T-helper 1 cell (primary cell): ENCODE data around the gene COIL.
"Not testable (repeated sequence)": the region's sequence is repeated elsewhere in the genome, so short reads cannot be mapped to it uniquely, and the experiment has no call there.

Experiments used
- DNase-seq, 5 donors: peaks; one replicate each; pipeline ENCODE4 v3.0.0-alpha.2; 2012 to 2020
- total RNA-seq, 4 donors: gene quantifications; one replicate each; lab custom pipeline; 2026; lab: John Stamatoyannopoulos, UW

Gene COIL, protein sequence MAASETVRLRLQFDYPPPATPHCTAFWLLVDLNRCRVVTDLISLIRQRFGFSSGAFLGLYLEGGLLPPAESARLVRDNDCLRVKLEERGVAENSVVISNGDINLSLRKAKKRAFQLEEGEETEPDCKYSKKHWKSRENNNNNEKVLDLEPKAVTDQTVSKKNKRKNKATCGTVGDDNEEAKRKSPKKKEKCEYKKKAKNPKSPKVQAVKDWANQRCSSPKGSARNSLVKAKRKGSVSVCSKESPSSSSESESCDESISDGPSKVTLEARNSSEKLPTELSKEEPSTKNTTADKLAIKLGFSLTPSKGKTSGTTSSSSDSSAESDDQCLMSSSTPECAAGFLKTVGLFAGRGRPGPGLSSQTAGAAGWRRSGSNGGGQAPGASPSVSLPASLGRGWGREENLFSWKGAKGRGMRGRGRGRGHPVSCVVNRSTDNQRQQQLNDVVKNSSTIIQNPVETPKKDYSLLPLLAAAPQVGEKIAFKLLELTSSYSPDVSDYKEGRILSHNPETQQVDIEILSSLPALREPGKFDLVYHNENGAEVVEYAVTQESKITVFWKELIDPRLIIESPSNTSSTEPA
- 19.0 to 28.3 (median 23.2) reads per million in 4 donors for total RNA-seq

DNA sequence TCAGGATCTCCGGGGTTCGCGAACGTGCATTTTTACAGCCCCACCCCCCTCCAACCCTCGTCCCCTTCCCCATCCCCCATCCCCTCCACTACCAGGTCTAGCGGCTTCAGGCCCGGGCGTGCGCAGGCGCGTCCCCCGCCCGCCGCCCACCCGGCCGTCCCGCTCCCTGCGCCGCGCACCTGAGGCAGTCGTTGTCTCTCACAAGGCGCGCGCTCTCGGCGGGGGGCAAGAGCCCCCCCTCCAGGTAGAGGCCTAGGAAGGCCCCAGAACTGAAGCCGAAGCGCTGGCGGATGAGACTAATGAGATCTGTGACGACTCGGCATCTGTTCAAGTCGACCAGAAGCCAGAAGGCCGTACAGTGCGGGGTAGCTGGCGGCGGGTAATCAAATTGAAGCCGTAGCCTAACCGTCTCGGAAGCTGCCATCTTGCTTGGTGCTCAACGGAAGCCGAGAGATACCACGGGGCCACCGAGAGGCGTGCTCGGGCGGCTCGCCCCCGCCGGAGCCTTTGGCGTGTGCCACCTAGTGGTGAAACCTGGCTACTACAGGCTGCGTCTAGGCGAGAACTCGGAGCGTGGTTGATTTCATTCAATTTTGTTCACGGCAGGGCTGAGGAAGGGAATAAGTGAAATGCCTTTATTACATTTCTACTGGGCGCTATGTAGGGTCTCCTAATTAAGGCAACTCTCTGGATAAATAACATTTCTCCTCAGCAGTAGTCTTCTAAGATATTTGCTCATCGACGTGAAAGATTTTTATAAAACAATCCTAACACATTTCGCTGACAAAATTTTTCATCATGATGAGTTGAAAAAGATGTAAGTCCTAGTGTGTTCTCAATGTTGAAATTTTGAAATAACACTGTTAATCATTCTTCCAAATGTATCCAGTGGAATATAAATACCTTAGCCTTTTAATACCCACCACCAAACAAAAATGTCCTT, at the start of gene COIL:
Gene COIL (minus strand): TSS at position 455 of the 943 bp plus-strand sequence. CDS start 31 bp downstream, at position 424.
- peak; percentile 79 to 92 (median 90) for DNase-seq

DNA sequence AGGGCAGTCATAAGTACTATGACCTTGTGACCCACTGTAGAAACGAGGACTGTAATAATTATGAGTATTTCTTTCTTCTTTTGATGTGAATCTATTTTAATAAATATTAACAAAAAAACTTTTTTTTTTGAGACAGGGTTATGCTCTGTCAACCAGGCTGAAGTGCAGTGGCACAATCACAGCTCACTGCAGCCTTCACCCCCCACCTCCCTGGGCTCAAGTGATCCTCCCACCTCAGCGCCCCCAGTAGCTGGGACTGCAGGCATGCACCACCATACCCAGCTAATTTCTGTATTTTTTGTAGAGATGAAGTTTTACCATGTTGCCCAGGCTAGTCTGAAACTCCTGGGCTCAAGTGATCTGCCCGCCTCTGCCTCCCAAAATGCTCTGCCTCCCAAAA, 49.6 kb upstream of the COIL start:
- no peak for DNase-seq

DNA sequence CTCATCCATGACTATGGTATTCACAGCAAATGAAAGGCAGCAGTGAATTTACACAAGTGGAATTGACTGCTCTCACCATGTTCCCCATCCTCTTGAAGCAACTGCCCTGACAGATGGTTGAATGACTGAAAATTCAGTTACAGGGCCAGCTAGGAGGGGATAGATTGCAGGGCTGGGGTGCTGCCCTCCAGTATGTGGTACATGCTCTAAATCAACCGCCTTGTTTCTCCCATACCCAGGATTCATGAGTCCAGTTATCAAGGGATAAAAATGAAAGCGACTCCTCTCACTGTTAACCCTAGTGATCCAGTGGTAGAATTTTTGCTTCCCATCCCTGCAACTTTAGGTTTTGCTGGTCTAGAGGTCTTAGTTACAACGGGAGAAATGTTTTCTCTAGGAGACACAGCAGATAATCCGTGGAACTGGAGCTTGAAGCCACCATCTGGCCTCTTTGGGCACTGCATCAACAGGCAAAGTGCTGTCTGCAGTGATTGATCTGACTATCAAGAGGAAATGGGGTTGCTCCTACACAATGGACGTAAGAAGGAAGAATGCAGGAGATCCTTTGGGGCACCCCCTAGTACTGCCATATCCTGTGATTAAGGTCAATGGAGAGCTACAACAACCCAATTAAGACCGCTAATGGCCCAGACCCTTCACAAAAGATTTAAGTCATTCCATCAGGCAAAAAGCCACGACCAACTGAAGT, 49.0 kb upstream of the COIL start:
- peak in 4 of 5 donors; percentile 5 to 44 (median 20) for DNase-seq

DNA sequence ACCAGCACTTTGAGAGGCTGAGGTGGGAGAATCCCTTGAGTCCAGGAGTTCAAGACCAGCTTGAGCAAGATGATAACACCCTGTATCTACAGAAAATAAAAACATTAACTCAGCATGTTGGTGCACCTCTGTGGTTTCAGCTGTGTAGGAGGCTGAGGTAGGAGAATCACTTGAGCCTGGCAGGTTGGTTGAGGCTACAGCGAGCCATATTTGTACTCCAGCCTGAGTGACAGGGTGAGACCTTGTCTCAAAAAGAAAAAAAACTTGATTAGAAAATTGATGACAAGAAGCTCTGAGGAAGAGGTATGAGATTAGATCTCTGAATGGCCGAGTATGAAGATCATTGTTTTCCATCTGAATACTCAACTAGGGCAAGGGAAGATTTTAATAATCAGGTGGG, 48.1 kb upstream of the COIL start:
- DNase-seq, result no peak

DNA sequence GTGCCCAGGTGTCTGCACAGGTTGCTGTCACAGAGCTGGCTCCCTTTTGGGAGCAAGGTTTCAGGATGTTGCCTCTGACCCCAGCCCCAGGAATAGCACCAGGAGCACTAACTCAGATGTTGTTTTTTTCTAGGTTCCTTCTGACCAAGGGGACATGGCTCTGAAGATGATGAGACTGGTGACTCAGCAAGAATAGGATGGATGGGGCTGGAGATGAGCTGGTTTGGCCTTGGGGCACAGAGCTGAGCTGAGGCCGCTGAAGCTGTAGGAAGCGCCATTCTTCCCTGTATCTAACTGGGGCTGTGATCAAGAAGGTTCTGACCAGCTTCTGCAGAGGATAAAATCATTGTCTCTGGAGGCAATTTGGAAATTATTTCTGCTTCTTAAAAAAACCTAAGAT, 45.2 kb upstream of the COIL start:
- no peak for DNase-seq

DNA sequence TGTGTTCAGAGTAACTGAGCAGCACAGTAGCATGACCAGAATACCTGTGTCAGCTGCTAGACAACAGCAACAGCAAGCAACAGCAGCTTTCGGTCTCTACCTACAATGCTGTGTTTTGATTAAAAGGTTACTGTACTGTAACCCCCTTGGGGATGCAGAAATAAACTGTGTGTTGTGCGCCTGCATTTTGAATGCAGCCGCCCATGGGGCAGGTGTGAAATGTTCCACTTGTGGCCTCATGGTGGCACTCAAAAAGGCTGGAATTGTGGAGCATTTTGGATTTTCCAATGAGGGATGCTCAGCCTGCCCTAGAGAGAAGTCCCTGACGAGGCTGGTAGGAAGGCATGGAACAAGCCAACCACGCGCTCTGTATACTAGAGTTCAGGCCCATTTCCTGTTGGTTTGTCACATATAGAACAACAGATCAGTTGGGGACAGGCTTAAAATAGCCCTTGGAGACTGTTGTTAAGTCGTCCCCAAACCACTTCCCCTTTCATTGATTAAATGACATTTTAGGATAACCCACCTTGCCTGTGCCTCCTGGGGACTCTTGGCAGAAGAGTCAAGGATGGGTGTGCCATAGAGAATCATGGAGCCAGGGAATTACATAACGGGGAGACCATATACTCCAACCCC, 44.2 kb upstream of the COIL start:
- no peak for DNase-seq

DNA sequence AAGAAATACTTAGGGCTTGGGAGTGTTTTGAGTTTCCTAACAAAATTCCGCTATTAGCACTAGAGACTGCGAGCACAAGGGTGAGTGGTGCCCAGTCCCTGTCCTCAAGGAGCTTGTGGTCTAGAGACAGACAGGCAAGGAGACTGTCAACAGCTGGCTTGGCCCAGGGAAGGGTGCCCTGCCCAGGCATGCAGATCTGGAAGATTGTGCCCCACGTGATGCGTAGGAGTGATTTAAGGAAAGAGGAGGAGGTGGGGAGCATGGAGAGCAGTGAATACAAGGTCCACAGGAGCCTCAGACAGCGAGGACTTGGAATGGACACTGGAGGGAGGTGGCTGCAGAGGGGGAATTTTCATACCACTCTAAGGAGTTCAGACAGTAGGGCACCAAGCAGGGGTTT, 42.1 kb upstream of the COIL start:
- DNase-seq, result no peak

DNA sequence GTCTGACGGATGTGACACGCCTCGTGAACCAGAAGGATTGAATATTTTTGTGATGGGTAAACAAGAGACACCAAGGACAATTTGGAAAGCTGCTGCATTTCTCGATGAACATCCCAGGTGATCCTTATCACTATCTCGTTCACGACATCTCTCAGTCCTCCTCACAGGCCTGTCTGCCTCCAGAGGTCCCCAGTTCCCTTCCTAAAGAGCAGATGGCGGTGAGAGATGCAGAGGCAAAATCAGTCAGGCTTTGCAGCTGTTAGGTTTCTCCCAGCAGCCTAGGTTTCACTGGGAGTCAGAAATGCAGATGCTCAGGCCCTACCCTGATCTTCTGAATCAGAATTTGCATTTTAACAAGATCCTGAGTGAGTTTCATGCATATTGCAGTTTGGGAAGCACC, 40.7 kb upstream of the COIL start:
- no peak for DNase-seq

DNA sequence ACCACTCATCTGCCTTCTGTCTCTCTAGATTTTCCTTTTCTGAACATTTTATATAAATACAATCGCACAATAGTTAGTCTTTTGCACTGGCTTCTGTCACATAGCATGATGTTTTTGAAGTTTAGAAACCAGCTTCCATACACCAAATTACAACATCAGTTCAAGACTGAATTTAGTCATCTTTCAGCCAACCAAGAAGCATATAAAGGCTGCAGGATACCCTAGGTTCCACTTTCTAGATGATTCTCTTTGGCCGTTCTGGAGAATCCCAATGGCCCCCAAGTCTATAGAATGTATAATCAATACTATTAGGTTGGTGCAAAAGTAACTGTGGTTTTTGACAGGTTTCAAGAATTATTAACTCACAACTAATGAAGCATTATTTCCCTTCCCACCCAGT, 36.5 kb upstream of the COIL start:
- no peak for DNase-seq

DNA sequence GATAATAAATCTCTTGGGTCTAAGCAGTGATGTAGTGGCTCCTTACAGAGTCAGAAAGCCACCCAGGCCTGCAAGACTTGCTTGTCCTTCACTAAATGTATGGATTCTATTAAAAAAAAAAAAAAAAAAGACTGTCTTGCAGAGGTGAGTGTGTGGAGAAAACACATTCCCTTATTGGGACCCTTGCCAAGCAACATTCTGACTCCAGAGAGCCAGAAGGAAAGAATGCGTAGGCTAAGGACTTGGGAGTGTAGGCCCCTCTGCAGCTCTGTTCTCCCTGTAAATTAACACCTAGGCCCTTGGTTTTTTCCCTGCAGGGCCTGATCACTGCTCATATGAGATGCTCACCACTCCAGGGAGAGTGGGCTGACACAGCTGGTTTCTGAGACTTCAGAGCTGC, 34.9 kb upstream of the COIL start:
- DNase-seq, result no peak

DNA sequence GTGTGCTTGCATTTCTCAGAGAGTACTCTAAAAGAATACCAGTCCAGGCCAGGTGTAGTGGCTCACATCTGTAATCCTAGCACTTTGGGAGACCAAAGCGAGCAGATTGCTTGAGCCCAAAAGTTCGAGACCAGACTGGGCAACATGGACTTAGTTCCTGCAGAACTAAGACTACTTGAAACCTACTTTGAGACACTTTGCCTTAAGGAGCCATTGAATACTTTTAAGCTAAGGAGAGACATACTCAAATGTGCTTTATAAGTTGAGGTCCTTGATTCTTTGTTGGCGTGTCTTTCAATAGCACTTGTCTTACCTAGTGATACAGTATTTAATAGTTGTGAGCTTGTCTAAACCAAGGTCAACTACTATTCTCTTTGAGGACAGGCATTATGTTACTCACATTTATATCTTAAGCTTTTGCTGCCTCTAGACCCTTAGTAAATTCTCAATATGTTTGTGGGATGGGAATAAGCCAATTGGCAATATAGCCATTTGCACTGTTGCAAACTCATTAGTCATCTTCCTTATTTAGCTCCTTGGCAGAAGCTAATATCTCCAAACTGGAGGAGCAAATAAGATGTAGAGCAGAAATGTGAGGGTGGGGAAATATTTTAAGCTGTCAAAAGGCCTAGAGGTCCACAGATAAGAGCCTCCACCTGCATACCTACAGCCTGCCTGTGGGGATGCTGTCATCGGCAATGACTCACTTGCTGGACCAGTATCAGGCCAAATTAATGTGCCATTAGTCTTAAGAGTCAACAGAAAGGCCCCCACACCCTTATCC, 33.4 kb upstream of the COIL start:
- DNase-seq, result no peak

DNA sequence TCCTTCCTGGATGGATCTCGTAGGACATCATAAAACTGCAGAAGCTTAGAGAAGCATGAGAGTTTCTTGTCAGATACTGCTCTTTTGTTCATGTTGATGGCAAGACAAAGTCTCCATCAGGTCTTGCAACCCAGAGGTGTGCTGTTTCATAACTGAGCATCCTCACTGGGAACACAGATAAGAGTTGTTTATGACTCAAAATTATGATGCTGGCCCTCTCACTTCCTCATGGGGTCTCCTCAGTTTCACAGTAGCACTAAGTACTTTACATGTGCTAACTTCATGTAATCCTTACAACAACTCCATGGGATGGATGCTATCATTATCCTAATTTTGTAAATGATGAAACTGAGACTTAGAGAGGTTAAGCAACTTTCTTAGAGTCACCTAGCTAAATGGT, 31.5 kb upstream of the COIL start:
- no peak for DNase-seq

DNA sequence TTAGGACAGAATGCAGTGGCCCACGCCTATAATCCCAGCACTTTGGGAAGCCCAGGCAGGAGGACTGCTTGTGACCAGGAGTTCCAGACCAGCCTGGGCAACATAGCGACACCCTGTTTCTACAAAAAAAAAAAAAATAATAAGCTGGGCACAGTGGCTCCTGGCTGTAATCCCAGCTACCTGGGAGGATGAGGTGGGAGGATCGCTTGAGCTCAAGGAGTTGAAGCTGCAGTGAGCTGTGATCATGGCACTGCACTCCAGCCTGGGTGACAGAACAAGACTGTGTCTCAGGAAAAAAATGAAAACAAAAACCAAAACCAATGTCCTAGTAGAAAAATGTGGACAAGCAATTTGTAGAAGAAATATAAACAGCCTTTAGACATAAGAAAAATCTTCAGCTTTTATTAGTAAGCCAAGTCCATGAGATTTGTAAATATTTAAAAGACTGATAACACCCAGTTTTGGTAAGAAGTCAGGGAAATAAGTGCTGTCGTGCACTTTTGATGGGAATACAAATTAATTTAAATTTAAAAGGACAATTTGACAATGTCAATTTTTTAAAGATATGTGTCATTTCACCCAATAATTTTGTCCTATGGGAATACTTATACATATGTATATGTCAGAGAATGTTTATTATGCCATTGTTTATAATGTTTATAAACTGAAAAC, 28.2 kb upstream of the COIL start:
- no peak for DNase-seq

DNA sequence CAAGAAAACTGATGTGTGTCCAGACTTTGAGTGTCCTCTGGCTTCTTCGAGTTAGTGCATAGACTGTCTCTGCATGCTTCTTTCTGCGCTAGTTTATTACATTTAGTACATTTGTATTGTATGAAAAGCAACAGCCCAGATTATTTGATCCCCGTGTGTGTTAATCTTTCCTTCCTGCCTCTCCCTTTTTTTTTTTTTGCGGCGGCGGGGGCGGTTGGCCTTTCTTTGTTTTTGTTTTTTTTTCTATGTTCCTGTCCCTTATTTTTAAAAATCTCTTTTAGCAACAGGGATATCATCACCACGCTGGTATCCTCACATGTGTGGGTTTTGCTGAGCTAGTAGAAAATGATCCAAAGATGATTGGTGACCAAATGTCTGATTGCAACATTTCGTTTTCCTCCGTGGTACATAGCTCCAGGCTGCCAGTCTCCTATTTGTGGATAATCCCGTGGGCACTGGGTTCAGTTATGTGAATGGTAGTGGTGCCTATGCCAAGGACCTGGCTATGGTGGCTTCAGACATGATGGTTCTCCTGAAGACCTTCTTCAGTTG, 26.5 kb upstream of the COIL start:
- no peak for DNase-seq

DNA sequence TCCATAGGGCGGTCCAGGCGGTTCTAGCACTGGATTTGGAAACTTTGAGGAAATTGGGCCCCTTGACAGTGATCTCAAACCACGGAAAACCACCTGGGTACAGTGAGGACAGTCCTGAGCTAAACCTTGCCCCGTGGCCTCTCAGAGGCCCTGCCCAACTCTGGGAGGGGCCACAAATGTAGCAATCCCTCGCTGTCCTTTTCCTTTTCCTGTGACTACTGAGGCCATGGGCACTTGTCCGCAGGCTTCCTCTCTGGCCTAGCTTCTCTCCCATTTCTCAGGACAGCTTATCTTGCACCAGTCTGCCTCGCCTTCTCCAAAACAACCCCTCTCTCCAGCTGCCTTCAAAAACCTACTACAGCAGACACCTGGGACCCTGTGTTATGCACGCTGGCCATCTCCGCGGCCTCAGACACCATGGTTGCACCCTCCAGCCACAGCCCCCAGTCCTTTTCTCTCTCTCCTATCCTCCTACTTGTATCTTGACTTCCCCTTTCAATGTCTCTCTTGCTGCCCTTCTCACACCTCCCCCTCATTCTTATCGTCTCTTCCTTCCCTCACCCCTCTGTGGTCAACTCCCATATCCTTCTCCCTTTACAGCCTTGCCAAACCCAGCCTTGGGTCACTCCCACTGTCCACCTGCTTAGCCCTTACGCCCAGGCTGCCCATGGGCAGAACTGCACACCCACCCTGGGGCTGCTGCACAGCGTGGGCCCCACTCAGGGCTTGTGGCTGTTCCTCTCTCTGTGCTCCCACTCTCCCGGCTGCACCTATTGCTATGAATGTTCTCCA, 24.7 kb upstream of the COIL start:
- no peak for DNase-seq

DNA sequence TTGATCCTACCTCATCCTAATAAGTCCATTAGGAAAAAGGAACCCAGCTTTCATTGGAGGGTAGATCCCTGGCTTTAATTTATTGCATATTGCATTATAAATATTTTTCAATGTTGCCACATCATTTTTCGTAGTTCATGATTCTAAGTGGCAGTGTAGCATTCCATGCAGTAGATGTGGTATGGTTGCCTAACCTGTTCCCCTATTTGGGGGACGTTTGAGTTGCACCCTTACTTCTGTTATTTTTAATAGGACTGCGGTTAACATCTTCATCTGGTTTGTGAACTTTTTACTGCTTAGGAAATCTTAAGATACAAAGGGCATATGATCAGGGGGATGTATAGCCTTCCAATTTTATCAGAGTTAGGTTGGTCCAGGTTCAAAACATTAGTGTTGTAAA, 22.5 kb upstream of the COIL start:
- no peak for DNase-seq

DNA sequence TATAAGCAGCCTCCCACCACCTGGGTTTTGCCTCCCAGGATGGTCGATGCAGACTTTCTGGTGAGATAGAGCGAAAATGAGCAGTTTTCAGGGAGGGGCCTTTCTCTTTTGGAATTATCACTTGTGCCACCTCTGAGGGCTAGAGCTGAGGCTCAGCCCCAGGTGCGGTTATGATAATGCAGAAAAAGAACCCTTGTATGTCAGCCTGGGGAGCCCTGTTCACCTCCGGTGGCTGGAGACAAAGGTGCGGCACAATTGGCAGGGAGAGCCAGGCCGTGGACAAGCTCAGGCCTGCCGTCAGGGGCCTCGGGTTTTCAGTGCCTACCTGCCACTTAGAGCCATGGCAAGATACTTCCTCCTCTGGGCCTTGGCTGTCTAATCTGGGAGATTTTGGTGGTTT, 21.5 kb upstream of the COIL start:
- no peak for DNase-seq

DNA sequence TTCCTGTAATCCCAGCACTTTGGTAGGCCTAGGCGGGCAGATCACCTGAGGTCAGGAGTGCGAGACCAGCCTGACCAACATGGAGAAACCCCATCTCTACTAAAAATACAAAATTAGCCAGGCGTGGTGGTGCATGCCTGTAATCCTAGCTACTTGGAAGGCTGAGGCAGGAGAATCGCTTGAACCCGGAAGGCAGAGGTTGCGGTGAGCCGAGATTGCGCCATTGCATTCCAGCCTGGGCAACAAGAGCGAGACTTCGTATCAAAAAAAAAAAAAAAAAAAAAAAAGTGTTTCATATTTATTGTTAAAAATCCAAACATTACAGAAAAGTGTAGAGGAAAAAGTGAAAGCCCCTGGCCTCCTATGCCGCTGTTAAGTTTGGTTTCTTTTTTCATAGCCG, 19.7 kb upstream of the COIL start:
- not testable (repeated sequence) for DNase-seq

DNA sequence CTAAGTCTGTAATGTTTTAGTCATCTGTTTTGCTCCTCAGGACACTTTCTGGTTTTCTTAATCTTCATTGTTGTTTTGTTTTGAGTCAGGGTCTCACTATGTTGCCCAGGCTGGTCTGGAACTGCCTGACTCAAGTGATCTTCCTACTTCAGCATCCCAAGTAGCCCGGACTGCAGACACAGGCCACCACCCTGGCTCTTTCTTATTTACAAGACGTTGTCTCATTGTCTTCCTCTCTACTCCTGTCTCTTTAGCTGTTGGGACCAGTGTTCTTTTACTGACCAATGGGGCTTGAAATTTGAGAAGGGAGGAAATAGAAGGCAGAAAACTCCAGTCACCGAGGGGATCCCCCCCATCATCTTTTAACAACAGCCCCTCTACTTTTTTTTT, 18.2 kb upstream of the COIL start:
- no peak for DNase-seq
